ENCODE results near the gene GPC5. TPM values are rescaled to one million over a fixed set of nuclear protein-coding genes. Genes with fewer than 3 reads are reported as not detected.

The GPC5 gene
- total and polyA plus RNA-seq, 2 donors (not counting 3 experiments of a cell fraction or from before 2014, with no cell fraction given), result 0.59 to 0.97 TPM

GRCh38 chr13:92500192-92500591, 1101.8 kb downstream of the GPC5 start:
- POLR2A ChIA-PET, result no interaction called here

More at GRCh38 chr13:92500192-92500591, 1101.8 kb downstream of the GPC5 start:
- no peaks in the 10 kb centered on the region for H3K27me3 ChIP-seq (ENCODE audit: control insufficient read depth in 2 of 2, insufficient read depth in 2 of 2, low read length in 2 of 2)
- FAIRE-seq (no peak), DNase-seq (ENCODE audit: low read depth, low spot score) (no peak)
- intact Hi-C loops (cut with micrococcal nuclease) (no loop called here), dilution Hi-C loops (cut with MboI; ENCODE audit: extremely low pct_ligation_motif_present, low sequenced_read_pairs) (no loop called here)
- no peaks in the 10 kb centered on the region for H3K9me1 ChIP-seq (replicated peaks; ENCODE audit: control insufficient read depth, extremely low read depth, insufficient read depth, low read length)
- H3K4me3 ChIP-seq (replicated peaks in 1 of 3; ENCODE audit: insufficient read depth in 1 of 3, low read depth in 1 of 3, low read length in 3 of 3), result no peak overlapping the region
- peaks cover 4% of the 10 kb centered on the region for H3K9me3 ChIP-seq (replicated peaks; ENCODE audit: control insufficient read depth, insufficient read depth, low read length)
- TF ChIP-seq POLR2AphosphoS5 (IDR thresholded peaks at IDR 0.05; ENCODE audit: insufficient read depth, low read depth, low read length) (no peak), GATA2 (IDR thresholded peaks at IDR 0.05; ENCODE audit: insufficient read depth, insufficient read length, low read depth, low read length) (no peak), EZH2 (IDR thresholded peaks at IDR 0.05; ENCODE audit: borderline replicate concordance, low read depth, low read length, severe bottlenecking) (no peak), POLR2A (IDR thresholded peaks at IDR 0.05; ENCODE audit: low read depth, low read length) (no peak), MAX (IDR thresholded peaks at IDR 0.05; ENCODE audit: insufficient read depth, insufficient read length) (no peak), FOS (IDR thresholded peaks at IDR 0.05; ENCODE audit: borderline replicate concordance, insufficient read depth, low read length) (no peak), MYC (IDR thresholded peaks at IDR 0.05; ENCODE audit: low read depth, low read length) (no peak), CTCF (IDR thresholded peaks at IDR 0.05; ENCODE audit: extremely low read depth in 1 of 2, insufficient read depth in 1 of 2, low read depth in 1 of 2, low read length in 2 of 2) (no peak), JUN (IDR thresholded peaks at IDR 0.05; ENCODE audit: borderline replicate concordance, insufficient read depth, insufficient read length, low read depth) (no peak)
- H2AFZ ChIP-seq (ENCODE audit: low read depth, low read length), result no peak overlapping the region
- CTCF ChIA-PET, result no interaction called here
- H3K79me2 ChIP-seq (ENCODE audit: control insufficient read depth, insufficient read depth, low read length), result no peaks in the 10 kb centered on the region
- no TSS peak for BruUV-seq (replicated peaks)
- no peak overlapping the region for H3K9ac ChIP-seq (replicated peaks; ENCODE audit: extremely low read depth, insufficient read depth, low read length)
- H4K20me1 ChIP-seq (replicated peaks; ENCODE audit: control insufficient read depth, extremely low read depth, insufficient read depth, low read length), result no peaks in the 10 kb centered on the region
- H3K36me3 ChIP-seq (ENCODE audit: control insufficient read depth in 2 of 2, extremely low read depth in 1 of 2, insufficient read depth in 2 of 2, low read length in 2 of 2), result no peaks in the 10 kb centered on the region
- no peak overlapping the region for H3K27ac ChIP-seq (ENCODE audit: insufficient read depth, low read depth, low read length)
- H3K4me2 ChIP-seq (ENCODE audit: insufficient read depth, low read length), result no peak overlapping the region
- H3K4me1 ChIP-seq (ENCODE audit: control insufficient read depth, extremely low read depth, insufficient read depth, low read length), result no peaks in the 10 kb centered on the region

Measured in endothelial cell of umbilical vein (primary cell).